ENCODE data around the gene NDUFAF2. TPM values are rescaled to one million over a fixed set of nuclear protein-coding genes. Genes with fewer than 3 reads are reported as not detected.

The NDUFAF2 gene
- total and polyA plus RNA-seq, 7 donors, result 32.1 to 87.2 (median 57.4) TPM

Other genes starting within 250 kb of the NDUFAF2 start
- under 1 TPM in 1 of 4 donors, not detected in 3; 0.15 TPM for gene DEPDC1B, start 245.0 kb upstream of the NDUFAF2 start, total RNA-seq
- under 1 TPM in 2 of 3 donors, not detected in 1; 0.05 to 0.06 TPM for gene DEPDC1B, start 245.0 kb upstream of the NDUFAF2 start, polyA plus RNA-seq
- gene ELOVL7, start 100.9 kb upstream of the NDUFAF2 start, total RNA-seq, result under 1 TPM; 0.16 to 0.79 (median 0.27) TPM
- under 1 TPM; 0.10 to 0.21 (median 0.20) TPM for gene ELOVL7, start 100.9 kb upstream of the NDUFAF2 start, polyA plus RNA-seq
- gene ERCC8, start 135 bp upstream of the NDUFAF2 start, total RNA-seq, result 1 to 10 TPM; 2.9 to 5.1 (median 3.8) TPM
- gene ERCC8, start 135 bp upstream of the NDUFAF2 start, polyA plus RNA-seq, result 1 to 10 TPM; 4.7 to 7.6 (median 6.2) TPM
- 10 to 100 TPM; 10.6 to 19.3 (median 14.5) TPM for gene SMIM15, start 217.3 kb downstream of the NDUFAF2 start, total RNA-seq
- 10 to 100 TPM in 2 of 3 donors, 1 to 10 TPM in 1; 7.0 to 48.7 (median 19.4) TPM for gene SMIM15, start 217.3 kb downstream of the NDUFAF2 start, polyA plus RNA-seq

All from psoas muscle (tissue), 7 donors.